ENCODE data around the gene TOGARAM2.

Gene TOGARAM2

DNA sequence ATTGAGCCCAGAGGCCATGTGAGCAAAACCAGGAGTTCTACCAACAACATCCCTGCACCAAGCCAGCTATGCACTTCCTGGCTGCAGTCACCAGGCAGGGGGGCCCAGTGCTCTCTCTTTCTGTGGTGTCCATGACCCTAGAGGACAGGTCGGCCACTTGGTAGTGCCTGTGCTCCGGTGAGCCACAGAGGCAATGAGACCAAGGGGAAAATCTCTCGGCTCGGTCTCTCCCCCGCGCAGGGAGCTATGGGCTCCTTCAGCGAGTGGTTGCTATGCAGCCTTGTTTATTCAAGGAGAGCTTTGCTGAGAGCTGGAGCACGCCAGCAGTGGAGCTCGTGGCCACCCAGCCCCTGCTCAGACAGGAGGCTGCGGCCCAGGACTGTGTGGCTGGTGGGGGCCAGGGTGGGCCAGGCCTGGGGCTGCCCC is at the start of gene TOGARAM2:
Gene TOGARAM2, plus strand, starts transcription at position 283 of the 426 bp plus-strand sequence. CDS start 13,537 bp downstream, outside the sequence.
- DNase-seq = no peak

DNA sequence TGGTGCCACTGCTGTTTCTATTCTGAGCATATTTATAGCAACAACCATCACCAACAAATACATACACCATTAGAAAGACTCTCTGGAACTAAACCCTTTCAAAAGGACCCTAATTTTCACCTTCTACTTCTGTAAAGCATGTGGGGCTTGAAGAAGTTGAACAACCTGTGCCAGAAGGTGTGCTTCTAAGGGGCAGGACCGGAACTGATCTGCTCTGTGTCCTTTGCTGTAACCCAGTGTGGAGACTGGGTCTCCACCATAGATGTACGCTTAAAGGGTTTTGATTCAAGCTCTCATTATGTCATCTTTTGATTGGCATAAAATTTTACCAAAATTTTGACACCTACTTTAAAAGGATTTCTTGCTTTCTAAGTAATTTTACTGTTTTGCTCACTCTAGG is 46.3 kb upstream of the TOGARAM2 start:
- DNase-seq = no peak

DNA sequence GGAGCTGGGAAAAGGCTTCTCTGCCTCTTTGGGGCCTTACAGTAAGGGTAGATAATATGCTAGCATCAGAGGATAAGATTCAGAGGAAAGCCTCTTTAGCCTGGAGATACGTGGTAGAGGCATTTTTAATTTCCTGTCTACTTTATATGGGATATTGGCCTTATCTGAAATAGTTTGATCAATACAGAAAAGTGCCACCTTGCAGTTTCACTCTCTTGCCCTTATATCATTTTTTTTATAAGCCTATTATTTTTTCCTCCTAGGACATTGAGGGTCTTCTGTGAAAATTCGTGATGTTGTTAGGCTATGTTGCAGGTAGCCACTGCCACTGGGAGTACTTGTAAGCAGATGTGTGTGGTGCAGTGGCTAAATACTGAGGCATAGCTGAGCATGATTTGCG is 40.1 kb upstream of the TOGARAM2 start:
- no peak for DNase-seq

DNA sequence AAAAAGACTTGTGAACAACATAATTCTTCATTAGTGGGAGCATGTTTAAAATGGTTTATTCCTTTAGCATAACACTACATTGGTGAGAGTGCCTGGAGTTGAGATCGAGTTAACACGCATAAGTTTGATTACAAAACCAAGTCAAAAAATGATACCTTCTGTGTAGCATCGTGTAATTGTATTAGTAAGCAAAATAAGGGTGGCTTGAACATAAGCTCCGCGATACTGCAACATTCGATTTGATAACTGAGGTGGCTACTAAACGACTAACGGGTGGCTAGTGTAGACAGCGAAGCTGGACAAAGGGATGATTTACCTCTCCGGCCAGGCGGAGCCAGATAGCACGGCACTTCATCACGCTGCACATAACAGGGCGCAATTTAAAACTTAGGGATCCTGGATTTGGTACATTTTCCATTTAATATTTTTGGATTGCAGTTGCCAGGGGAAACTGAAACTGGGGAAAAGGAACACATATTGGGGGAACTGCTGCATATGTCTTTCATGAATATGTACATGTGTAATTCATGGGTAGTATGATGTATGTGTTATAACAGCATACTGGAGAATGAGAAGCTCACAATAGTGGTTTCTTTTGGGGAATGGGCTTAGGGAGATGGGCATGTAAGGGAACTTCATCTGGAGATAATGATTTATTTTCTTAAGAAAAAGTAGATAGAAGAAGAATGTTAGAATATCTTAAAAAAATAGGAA is 36.4 kb upstream of the TOGARAM2 start:
- no peak for DNase-seq

DNA sequence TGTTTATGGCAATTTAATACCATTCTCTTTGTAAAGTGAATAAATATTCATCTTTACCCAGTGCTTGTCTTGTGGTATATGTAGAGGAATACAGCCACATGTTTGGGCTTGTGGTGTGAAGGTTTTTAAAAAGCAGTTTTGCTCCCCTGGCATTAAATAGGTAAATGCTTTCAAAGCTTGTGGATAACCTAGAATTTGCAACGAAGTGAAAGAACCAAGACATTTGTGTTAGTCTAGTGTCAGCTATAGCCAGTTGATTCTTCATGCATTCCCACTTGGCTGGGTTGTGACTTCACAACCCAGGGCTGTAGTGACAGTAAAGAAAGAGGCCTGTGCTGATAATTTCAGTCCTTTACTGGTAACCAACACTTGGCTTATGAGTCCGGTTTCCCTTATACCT is 32.9 kb upstream of the TOGARAM2 start:
- no peak for DNase-seq

DNA sequence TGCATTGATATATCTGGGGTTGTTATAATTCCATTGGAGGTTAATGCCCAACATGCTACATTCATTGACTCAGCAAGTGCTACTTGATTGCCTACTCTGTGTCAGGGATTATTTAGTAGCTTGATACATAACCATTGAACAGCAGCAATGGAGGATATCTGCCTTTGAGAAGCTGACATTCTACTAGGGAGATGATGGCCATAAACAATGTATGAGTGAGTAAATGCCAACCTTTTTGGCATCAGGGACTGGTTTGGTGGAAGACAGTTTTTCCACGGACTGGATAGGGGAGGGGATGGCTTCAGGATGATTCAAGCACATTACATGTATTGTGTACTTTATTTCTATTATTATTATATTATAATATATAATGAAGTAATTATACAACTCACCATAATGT is 31.9 kb upstream of the TOGARAM2 start:
- no peak for DNase-seq

DNA sequence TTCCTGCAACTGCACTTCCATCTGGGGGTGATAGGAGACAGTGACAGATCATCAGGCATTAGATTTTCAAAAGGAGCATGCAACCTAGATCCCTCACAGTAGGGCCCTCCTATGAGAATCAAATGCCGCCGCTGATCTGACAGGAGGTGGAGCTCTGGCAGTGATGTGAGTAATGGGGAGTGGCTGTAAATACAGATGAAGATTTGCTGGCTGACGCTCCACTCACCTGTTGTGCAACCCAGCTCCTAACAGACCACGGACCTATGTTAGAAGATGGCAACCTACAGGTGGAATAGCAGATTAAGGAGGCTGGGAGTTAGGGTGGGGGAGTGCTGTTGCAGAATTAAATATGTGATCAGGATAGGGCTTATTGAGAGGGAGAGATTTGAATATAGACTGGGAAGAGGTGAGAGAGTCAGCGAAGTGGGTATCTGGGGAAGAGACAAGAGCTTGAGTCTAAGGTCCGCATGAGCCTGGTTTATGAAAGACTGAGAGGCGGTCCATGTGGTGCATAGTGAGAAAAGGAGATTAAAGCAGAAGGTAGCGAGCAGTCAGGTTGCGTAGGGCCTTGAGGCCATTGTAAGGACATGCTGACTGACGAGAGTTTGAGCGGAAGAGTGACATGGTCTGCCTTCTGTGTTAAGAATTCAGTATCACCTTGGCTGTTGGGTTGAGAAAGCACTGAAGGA is 31.3 kb upstream of the TOGARAM2 start:
- no peak for DNase-seq

DNA sequence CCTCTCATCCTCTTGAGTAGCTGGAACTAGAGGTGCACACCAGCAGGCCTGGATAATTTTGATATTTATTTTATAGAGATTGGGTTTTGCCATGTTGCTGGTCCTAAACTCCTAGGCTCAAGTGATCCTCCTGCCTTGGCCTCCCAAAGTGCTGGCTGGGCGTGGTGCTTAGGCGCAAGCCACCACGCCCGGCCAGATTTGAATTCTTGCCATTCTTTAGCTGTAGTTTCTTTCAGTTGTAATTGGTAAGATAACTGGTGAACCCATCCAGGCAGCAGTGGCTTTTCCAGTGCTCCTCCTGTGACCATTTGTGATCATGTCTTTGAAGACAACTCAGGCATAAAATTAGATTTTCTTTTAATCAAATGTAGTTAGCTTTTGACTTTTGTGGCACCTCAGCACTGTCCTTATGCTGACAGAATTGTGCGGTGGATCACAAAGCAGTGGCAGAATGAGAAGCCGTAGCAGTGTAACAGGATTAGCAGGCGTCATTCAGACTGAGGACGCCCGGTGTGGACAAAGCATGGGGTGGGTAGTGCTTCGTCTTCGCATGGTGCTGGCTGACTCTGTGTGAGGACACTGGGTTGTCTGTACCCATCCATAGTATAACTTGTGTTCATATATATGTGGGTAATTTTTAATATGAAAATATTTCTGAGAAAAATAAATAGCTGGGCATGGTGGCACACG is 30.0 kb upstream of the TOGARAM2 start:
- DNase-seq = no peak

DNA sequence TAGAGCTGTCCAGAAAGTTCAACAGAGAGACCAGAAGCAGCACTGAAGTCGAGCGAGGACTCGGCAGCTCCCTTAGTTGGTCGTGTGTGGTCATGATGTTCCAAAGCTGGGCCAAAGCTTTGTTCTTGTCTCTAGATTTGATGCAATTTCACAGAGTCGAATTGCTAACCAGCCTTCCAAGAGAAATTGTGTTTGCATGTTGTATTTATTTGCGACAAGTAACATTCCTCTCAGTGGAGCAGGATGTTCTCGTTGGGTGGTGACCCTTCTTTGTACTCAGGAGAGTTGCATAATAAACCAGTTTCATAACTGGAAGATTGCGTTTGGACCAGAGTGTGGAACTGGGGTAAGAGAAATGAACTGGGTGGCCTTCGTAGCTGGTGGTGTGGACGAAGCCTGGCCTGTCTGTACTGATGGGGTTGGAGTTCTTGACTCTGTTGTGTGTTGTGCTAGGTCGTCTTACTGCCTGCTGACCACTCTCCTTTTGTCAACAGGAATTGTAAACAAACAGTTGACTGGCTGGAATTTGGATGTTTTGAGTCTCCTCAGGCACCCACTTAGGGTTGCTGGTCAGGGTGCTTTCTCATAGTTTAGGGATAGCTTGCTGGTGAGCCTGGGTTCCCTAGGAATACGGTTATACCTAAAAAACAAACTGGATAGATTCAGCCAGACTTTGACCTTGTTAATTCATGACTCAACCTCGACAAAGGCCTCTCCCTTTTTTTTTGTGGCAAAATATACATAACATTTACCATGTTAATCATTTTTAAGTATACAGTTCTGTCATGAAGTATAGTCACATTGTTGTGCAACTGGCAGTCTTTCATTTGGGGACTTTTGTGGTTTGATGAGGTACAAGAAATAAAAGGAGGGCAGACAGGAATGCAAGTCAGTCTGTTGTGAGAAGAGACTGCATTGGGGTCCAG is 28.9 kb upstream of the TOGARAM2 start:
- peak; percentile 57 for DNase-seq

DNA sequence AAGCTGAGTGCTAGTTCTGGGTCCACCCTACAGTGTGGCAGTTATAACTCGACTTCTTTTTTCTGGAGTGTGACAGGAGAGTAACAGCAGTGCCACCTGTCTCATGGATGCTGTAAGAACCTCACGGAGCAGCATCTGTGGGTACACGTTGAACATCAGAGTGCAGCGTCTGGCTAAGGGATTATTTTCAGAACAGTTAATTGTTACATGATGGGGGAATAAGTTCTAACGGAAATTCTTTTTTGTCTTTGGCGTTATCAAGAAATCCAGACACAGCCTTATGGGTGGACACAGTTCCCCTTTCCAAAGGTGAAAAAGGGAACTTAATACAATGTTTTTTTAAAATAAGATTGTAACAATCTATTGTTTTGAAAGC is 28.3 kb upstream of the TOGARAM2 start:
- no peak for DNase-seq

DNA sequence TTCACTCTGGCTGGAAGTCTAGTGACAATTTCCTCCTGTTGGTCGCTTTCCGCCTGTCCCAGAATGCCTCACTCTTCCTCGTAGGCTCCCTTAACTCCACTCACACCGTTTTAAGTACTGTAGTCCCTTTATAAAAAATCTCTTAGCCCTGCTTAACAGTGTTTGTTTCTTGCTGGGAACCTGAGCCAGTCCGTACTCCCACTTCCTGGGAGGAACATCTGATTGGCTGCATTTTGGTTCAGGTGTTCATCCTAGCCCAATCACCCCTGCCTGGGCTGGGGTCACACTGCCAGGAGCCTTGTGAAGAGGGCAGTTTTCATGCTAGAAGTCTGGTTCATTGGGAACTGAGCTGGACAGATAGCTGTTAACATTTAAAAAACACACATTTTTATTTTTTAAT is 25.6 kb upstream of the TOGARAM2 start:
- DNase-seq = no peak

DNA sequence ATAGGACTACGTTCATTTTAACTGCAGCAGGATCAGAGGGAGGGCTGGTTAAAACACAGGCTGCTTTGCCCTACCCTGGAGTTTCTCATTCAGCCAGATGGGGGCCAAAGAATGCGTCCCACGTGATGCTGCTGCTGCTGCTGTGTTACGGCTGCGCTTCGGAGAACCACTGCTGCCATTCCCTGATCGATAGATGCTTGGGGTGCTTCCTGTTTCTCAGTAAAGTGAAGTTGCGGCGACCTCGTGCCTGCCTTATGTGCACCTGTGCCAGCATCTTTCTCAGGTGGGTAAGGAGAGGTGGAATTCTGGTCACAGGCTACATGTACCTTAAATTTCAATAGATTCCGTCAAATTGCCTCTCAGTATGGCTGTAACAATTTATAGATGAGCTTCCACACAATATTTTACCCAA is 24.7 kb upstream of the TOGARAM2 start:
- peak; percentile 11 for DNase-seq

DNA sequence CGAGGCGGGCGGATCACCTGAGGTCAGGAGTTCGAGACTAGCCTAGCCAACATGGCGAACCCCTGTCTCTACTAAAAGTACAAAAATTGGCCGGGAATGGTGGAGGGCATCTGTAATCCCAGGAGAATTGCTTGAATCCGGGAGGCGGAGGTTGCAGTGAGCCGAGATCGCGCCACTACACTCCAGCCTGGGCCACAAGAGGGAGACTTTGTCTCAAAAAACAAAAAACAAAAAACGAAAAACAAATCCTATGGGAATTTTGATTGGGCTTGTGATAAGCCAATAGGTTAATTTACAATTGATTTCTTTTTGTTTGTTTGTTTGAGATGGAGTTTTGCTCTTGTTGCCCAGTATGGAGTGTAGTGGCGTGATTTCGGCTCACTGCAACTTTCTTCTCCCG is 24.2 kb upstream of the TOGARAM2 start:
- DNase-seq = no peak

DNA sequence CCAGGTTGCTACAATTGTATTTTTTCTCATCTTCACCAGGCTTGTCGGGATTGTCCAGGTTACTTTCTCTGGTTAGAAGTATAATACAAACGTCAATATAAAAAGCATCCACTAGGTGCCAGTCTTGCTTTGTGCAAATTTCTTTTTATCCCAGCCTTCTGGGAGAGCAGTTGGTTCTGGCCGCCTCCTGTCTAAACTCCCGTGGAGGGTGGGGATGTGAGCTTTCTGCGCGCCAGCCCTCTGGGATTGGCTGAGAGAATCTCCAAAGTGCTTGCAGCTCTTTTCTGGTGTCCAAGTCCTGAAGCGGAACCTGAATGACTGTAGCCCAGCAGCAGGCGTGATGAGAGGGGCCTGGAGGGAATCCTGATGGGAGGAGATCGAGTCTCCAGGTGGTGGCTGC is 22.4 kb upstream of the TOGARAM2 start:
- DNase-seq = peak; percentile 74

DNA sequence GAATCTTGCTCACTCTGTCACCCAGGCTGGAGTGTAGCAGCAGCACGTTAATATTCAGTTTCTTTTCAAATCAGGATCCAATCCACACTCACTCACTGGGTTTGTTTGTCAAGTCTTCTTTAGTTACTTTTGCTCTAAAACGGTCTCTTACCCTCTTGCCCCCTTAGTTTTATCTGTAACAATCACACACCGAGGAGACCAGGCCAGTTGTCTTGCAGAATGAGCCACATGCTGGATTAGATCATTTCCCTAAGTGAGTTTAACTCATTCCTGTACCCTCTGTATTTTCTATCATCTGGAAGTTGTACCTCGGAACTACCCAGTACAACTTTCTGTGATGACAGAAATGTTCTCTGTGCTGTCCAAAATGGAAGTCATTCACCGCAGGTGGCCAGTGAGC is 20.7 kb upstream of the TOGARAM2 start:
- no peak for DNase-seq

DNA sequence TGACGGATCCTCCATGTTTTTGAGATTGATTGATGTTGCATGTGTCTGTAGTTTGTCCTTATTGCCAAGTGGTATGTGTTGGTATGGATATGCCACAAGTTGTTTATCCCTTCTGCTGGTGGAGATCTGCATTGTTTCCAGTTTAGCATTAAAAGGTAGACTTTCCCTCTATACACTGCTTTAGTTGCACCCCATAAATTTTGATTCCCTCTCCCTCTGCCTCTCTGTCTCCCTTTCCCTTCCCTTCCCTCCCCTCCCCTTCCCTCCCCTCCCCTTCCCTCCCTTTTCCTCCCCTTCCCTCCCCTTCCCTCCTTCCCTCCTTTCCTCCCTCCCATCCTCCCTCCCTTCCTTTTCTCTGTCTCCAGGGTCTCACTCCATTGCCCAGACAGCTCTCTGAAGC is 18.6 kb upstream of the TOGARAM2 start:
- DNase-seq = no peak

DNA sequence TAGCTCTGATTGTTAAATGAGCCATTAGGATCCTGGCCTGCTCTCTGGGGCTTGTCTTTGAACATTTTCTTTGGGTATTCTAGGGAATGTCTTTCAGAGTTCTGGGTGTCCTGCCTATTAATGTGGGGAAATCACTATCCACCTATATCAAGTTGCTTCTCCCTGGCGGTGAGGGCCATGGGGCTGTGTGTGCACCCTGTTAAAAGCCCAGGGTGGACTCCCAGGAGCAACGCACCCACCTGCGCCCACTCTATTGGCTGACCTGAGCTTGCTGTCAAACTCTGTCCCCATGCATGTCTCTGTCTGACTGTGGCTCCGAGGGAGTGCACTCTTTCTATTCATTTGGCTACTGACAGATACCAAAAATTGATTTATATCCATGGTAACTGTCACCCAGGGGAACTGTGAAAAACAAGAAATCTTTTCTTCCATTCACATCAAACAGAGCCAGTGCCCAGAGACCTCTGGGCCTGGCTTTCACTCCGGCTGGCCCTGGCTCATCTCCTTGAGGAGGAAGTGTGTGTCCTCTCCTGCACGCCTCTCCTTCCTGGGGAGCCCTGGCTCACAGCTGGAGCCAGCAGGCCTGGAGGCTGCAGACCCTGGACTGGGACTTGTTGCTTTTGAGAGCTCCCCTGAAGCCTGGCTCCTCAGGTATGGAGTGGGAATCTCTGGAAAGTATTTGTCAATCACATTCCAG is 10.5 kb upstream of the TOGARAM2 start:
- no peak for DNase-seq

DNA sequence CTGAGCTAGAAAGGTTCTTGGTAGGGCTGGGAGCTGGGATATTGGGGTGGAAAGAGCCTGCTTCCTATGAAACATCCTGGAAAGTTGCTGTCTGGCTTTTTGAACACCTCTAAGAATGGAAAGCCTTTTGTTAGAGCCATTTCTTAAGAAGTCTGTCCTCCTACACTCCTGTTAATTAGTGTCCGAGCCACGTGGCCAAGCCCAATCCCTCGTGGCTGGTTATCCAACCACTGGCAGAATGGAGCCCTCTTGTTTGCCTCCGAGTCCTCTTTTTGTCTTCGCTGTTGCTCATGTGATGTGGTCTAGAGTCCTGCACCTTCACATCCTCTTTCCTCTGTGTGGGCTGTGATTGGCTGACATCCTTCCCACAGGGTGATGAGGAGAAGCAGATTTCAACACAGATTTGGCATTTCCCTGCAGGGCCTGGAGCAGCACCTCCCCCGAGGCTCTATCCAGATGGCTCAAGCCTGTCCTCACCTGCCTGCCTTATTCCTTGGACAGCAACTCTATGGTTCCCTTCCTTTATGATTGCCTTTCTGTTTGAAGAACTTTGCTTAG is 8.2 kb upstream of the TOGARAM2 start:
- DNase-seq = no peak

DNA sequence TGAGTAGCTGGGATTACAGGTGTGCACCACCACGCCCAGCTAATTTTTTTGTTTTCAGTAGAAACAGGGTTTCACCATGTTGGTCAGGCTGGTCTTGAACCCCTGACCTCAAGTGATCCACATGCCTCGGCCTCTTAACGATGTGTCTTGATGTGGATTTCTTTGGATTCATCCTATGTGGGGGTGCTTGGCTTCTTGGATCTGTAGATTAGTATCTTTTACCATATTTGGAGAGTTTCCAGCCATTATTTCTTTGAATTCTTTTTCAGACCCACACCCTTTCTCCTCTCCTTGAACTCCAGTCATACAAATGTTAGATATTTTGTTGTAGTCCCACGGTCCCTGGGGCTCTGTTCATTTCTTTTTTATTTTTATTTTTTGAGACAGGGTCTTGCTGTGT is 6.8 kb upstream of the TOGARAM2 start:
- no peak for DNase-seq

DNA sequence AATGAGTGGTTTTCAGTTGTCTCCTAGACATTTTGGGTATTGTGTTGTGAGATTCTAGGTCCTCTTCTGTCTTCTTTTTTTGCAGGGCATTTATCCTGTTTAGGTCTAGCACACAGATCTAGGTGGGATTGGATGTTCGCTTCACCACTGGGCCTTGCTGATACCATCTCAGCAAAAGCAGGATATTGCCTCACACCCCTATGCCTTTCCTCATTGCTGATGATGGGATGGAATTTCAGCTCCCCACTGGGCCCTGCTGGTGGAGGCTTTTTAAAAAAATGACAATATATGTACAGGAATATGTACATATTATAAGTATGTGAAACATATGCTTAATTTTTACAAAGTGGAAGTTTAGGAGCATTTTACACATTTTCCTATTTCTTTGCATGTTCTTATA is 5.4 kb upstream of the TOGARAM2 start:
- no peak for DNase-seq

DNA sequence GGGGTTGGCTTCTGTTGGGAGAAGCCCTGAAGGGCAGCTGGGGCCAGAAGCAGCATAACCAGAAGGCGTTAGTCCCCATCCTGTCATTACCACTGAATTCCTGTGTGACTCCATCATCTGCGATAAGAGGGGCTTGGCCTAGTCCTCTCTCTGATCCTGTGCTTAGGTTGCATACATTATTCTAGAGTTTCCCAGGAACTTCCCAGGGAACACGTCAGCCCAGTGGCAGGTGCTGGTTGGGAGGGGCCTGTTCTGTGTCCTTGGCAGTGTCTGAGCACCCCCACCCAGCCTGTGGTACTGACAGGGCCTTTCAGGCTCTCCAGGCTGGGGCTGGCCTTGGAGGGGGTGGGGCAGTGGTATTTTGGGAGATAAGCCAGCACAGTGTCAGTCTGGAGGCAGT is 4.5 kb upstream of the TOGARAM2 start:
- DNase-seq = peak; percentile 25
